Measurements from ENCODE around the gene MIAT.

DNA sequence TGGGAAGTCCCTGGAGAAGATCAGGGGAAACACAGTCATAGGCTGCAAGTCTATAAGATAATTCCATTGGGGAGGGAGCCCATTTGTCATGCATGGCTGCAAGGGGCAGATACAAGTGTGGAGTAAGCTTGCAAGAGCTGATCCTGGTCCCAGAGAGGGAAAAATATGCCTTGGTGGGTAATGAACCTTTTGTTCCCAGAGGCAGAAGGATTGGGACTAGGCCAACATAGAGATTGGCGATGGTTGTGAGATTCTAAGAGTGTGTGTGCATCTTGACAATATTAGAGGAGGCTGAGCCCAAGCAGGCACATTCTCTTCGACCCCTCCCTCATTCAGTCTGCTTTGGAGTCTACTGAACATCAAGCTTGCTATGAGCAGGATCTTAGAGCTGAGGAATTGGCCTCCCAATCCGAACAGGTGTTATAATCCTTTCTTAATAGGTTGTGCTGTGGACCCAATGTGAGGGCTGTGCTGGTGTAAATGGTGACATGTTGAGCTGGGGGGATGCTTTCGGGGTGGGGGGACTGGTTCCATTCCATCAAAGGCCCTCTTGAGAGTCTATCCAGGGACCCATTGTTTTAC lies 18.4 kb downstream of the MIAT start:
- no peak for TF ChIP-seq GATA3 (IDR thresholded peaks at IDR 0.05; ENCODE audit: low read depth, low read length)
- no peak for TF ChIP-seq GATA2 (IDR thresholded peaks at IDR 0.05; ENCODE audit: low read depth, low read length)

Measured in SH-SY5Y (cell line).